C4-2B (cell line): ENCODE data around the gene CC2D1A.

Source experiments
- H3K27ac ChIP-seq: fragments of 450-650 bp; 2 replicates; pipeline ENCODE4 v1.5.1; 2017
- ZFX ChIP-seq: fragments of 450-650 bp; IDR thresholded peaks from 2 replicates; pipeline ENCODE4 v1.6.1; 2017
- TF ChIP-seq, protein P1 (sequence below): fragments of 450-650 bp; conservative IDR thresholded peaks from 2 replicates; pipeline ENCODE4 v1.5.1; 2017; ENCODE audit warnings: mild to moderate bottlenecking

The CC2D1A gene

DNA sequence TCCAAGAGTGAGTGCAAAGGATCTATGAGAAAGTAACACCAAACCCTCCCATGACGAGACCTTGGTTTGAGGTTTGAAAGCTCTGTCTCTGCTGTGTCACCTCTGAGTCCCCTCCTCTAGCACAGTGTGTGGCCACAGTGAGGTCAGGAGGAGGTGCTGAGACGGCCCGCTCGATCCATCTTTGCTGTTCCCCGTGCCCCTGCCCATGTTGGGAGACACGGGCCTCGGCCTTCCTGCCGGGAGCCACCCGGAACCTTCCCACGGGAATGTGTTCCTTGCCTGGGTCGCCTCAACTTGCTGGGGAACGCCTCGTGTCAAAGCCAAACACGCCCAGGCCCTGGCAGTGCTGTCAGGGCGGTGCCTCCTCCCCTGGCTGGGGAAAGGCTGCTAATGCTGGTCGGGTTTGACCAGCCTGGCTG is 19.0 kb upstream of the CC2D1A start:
- TF ChIP-seq ZFX = no peak
- TF ChIP-seq, protein P1, sequence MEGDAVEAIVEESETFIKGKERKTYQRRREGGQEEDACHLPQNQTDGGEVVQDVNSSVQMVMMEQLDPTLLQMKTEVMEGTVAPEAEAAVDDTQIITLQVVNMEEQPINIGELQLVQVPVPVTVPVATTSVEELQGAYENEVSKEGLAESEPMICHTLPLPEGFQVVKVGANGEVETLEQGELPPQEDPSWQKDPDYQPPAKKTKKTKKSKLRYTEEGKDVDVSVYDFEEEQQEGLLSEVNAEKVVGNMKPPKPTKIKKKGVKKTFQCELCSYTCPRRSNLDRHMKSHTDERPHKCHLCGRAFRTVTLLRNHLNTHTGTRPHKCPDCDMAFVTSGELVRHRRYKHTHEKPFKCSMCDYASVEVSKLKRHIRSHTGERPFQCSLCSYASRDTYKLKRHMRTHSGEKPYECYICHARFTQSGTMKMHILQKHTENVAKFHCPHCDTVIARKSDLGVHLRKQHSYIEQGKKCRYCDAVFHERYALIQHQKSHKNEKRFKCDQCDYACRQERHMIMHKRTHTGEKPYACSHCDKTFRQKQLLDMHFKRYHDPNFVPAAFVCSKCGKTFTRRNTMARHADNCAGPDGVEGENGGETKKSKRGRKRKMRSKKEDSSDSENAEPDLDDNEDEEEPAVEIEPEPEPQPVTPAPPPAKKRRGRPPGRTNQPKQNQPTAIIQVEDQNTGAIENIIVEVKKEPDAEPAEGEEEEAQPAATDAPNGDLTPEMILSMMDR = no peak

DNA sequence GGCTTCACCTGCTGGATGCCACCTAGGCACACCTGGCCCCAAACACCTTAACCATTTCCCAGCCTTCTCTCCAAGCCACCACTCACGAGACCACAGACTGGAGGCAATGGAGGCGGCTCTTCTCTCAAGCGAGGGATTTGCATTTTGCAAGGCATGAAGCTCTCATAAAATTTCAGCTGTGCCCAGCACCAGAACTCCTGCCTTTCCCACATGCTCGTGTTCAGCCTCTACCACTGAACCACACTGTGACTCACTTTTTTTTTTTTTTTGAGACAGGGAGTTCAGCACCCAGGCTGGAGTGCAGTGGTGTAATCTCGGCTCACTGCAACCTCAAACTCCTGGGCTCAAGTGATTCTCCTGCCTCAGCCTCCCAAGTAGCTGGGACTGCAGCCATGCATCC is 18.5 kb upstream of the CC2D1A start:
- no peak for TF ChIP-seq ZFX
- TF ChIP-seq, protein P1 = no peak
- no peak overlapping the region for H3K27ac ChIP-seq

More for the DNA sequence above, 19.0 kb upstream of the CC2D1A start:
- no peak overlapping the region for H3K27ac ChIP-seq

DNA sequence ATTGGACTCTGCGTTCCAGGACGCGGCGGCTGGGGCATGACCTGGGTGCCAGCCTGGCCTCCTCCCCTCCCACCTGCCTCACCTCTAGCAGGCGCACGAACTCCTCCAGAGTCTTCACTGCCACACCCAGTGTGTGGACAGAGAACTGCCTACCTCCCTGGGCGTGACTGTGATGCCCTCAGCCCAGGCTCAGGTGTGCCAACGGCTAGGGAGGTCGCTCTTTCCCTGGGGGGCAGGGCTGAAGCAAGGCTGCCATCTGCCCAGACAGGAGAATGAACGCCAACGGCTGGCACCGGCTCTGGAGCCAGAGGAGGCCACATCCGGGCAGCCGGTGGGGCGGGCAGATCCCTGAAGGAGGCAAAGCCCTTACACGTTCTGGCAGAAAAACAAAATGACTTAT is 17.7 kb upstream of the CC2D1A start:
- no peak for TF ChIP-seq ZFX
- TF ChIP-seq, protein P1 = no peak

DNA sequence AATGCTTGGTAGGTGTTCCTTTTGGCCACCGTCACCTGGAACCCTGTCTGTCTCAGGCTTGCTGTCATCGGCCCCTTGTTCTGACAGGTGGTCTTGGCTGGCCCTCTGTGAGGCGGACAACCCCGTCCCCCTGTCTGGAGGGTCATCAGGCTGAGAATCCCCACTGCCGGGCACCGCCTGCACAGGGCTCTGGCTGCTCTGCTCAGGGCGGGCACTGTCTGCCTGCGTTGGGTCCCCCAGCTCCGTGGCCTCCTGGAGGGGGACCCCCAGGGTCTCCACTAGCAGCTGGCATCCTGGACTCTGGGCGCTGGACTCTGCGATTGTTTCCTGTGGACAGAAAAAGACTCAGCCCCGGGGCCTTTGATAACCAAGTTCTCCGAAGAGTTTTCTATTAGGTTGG is 15.9 kb upstream of the CC2D1A start:
- TF ChIP-seq ZFX = no peak
- TF ChIP-seq, protein P1 = no peak
- H3K27ac ChIP-seq = no peak overlapping the region

More for the DNA sequence above, 17.7 kb upstream of the CC2D1A start:
- no peak overlapping the region for H3K27ac ChIP-seq

DNA sequence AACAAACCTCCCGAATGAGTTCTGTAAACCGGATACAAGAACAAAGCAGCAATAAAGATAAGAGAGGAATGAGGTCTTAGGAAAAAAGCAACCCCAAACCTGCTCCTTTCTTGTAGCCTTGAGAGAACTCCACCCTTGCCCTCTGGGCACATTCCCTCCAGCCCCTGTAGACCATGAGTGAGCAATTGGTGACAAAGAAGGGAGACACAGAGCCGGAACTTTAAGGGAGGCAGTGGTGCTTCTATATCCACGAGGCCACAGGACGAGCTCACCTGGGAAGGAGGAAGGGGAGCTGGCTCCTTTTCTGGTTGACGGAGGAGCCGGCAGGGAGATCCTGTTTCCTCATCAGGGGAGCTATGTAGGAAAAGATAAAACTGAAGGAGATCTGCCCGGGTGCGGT is 13.1 kb upstream of the CC2D1A start:
- no peak for TF ChIP-seq ZFX
- TF ChIP-seq, protein P1 = no peak
- no peak overlapping the region for H3K27ac ChIP-seq

DNA sequence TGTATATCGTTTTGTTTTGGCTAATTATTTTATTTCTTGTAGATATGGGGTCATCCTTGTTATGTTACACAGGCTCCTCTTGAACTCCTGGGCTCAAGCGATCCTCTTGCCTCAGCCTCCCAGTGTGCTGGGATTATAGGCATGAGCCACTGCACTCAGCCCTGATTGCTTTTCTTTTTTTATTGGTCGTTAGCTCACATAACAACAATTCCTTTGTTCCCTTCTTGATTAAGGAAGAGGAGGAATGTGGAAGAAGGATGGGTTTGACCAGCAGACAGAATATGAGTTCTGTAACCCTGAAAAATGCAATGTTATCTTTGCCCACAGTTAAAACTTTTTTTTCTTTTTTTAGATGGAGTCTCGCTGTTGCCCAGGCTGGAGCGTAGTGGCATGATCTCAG is 11.4 kb upstream of the CC2D1A start:
- no peak overlapping the region for H3K27ac ChIP-seq
- TF ChIP-seq, protein P1 = no peak
- TF ChIP-seq ZFX = no peak

DNA sequence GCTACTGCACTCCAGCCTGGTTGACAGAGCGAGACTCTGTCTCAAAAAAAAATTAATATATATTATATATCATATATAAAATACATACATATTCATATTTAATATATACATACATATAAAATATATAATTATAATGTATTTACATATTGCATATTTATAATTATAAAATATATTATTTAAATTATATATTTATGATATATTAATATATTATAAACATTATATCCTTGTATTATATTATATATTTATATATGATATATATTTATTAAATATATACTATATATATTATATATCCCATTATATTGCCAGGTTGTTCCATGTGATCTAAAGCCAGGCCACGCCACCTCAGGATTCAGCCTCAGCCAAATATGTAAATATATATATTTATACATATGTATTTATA is 9.8 kb upstream of the CC2D1A start:
- H3K27ac ChIP-seq = no peak overlapping the region
- no peak for TF ChIP-seq ZFX
- TF ChIP-seq, protein P1 = no peak
